ENCODE measurements around the gene COPA. TPM values are rescaled to one million over a fixed set of nuclear protein-coding genes. Genes with fewer than 3 reads are reported as not detected.

Gene COPA
- polyA plus RNA-seq, 3 donors = 76.7 to 199 (median 195) TPM

GRCh38 chr1:160354388-160354985, 11.4 kb upstream of the COPA start:
- no peak overlapping the region for H3K4me2 ChIP-seq (replicated peaks; ENCODE audit: extremely low read depth, low read length, poor library complexity, severe bottlenecking)
- intact Hi-C loops (cut with micrococcal nuclease) = no loop called here
- no peak overlapping the region for H2AFZ ChIP-seq (ENCODE audit: insufficient read depth, low read depth, low read length, poor library complexity, severe bottlenecking)
- Mint-ChIP-seq H3K4me1 (no peaks in the 10 kb centered on the region), H3K27me3 (ENCODE audit: low read depth in 3 of 3) (no peaks in the 10 kb centered on the region), H3K9me3 (no peaks in the 10 kb centered on the region), H3K27ac (peak overlapping the region in 2 of 7 donors; percentile 53 to 68), H3K4me3 (no peak overlapping the region), H3K36me3 (peaks cover 96 to 100% of the 10 kb centered on the region in 2 donors)
- peaks cover 43% of the 10 kb centered on the region for H4K20me1 ChIP-seq (ENCODE audit: insufficient read depth, low read length)
- WGBS (ENCODE audit: insufficient coverage) = 100% methylated on average over 2 of the region's 5 CpGs
- DNase-seq = peak in 1 of 3 donors; percentile 19
- peak; percentile 52 for TF ChIP-seq CTCF (IDR thresholded peaks at IDR 0.05)
- H3K27ac ChIP-seq (ENCODE audit: low read depth in 1 of 2, low read length in 2 of 2) = peak overlapping the region in 1 of 2 donors; percentile 44
- no peaks in the 10 kb centered on the region for H3K27me3 ChIP-seq (ENCODE audit: control insufficient read depth in 2 of 2, insufficient read depth in 2 of 2, low read length in 2 of 2)
- H3K36me3 ChIP-seq (replicated peaks in 1 of 2; ENCODE audit: control insufficient read depth in 1 of 2, insufficient read depth in 2 of 2, low read length in 2 of 2) = peaks cover 95 to 100% of the 10 kb centered on the region in 2 donors
- no peak overlapping the region for H3K4me3 ChIP-seq (replicated peaks in 1 of 3; ENCODE audit: low read depth in 2 of 3, low read length in 3 of 3)
- no peaks in the 10 kb centered on the region for H3K4me1 ChIP-seq (ENCODE audit: control insufficient read depth in 1 of 2, insufficient read depth in 2 of 2, low read length in 2 of 2)
- no peak overlapping the region for H3K9ac ChIP-seq (ENCODE audit: insufficient read depth, low read length, poor library complexity, severe bottlenecking)
- peaks cover 8% of the 10 kb centered on the region for H3K79me2 ChIP-seq (ENCODE audit: insufficient read depth, low read length)
- no peaks in the 10 kb centered on the region for H3K9me3 ChIP-seq (replicated peaks in 1 of 2; ENCODE audit: control insufficient read depth in 1 of 2, insufficient read depth in 1 of 2, low read length in 2 of 2)

DNA sequence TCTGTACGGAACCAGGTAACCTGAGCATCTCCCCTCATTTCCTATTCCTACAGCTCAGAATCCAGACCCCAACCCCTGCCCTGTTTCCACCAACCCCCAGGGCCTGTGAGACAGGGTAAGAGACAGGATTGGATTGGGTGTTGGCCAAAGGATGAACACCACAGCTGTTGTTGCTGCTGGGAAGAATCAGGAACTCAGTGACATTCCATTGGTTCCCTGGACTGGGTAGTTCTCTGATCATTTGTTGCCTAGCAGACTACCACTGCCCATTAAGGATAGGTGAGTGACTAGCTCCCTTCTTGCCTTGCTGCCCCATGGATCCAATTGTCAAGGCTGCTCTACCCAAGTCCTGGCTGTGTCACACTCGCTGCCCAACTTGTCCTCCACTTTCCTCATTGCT, 10.2 kb upstream of the COPA start:
- H3K27me3 ChIP-seq (ENCODE audit: control insufficient read depth in 2 of 2, insufficient read depth in 2 of 2, low read length in 2 of 2) = no peaks in the 10 kb centered on the region
- Mint-ChIP-seq H3K36me3 (peaks cover 91 to 100% of the 10 kb centered on the region in 2 donors), H3K27me3 (ENCODE audit: low read depth in 3 of 3) (no peaks in the 10 kb centered on the region), H3K4me1 (no peaks in the 10 kb centered on the region), H3K27ac (peak overlapping the region in 3 of 7 donors; percentile 2 to 56 (median 39)), H3K9me3 (no peaks in the 10 kb centered on the region), H3K4me3 (no peak overlapping the region)
- peaks cover 100% of the 10 kb centered on the region in 2 donors for H3K36me3 ChIP-seq (replicated peaks in 1 of 2; ENCODE audit: control insufficient read depth in 1 of 2, insufficient read depth in 2 of 2, low read length in 2 of 2)
- H3K4me3 ChIP-seq (replicated peaks in 1 of 3; ENCODE audit: low read depth in 2 of 3, low read length in 3 of 3) = no peak overlapping the region
- intact Hi-C loops (cut with micrococcal nuclease) = no loop called here
- H3K4me1 ChIP-seq (ENCODE audit: control insufficient read depth in 1 of 2, insufficient read depth in 2 of 2, low read length in 2 of 2) = no peaks in the 10 kb centered on the region
- H3K27ac ChIP-seq (ENCODE audit: low read depth in 1 of 2, low read length in 2 of 2) = no peak overlapping the region
- WGBS (ENCODE audit: insufficient coverage) = 100% methylated on average over 1 of the region's 2 CpGs
- no peak for TF ChIP-seq CTCF (IDR thresholded peaks at IDR 0.05)
- H3K4me2 ChIP-seq (replicated peaks; ENCODE audit: extremely low read depth, low read length, poor library complexity, severe bottlenecking) = no peak overlapping the region
- peaks cover 21% of the 10 kb centered on the region for H3K79me2 ChIP-seq (ENCODE audit: insufficient read depth, low read length)
- no peaks in the 10 kb centered on the region for H3K9me3 ChIP-seq (replicated peaks in 1 of 2; ENCODE audit: control insufficient read depth in 1 of 2, insufficient read depth in 1 of 2, low read length in 2 of 2)
- H2AFZ ChIP-seq (ENCODE audit: insufficient read depth, low read depth, low read length, poor library complexity, severe bottlenecking) = no peak overlapping the region
- H3K9ac ChIP-seq (ENCODE audit: insufficient read depth, low read length, poor library complexity, severe bottlenecking) = no peak overlapping the region
- DNase-seq = no peak
- H4K20me1 ChIP-seq (ENCODE audit: insufficient read depth, low read length) = peaks cover 38% of the 10 kb centered on the region
